K562 (cell line): ENCODE measurements around the gene SGCB. TPM values are rescaled to one million over a fixed set of nuclear protein-coding genes. Genes with fewer than 3 reads are reported as not detected.

Source experiments
- ATAC-seq: fragments of 200-7000 bp; cut with Tn5 transposase; 3 replicates; pipeline ENCODE4 v1.9.1; 2020; ENCODE audit warnings: moderate library complexity
- BruUV-seq: library from RNA; stranded (reverse); fragments of 400-500 nt; replicated peaks from 2 replicates; lab custom pipeline; 2021; lab: Mats Ljungman, UMichigan
- CTCF ChIA-PET: fragments of 300-600 bp; formaldehyde crosslinking; extraction: SDS; loops from one replicate; lab custom pipeline; 2021; ENCODE audit warnings: low intra/inter-chr PET ratio; lab: Yijun Ruan, JAX
- POLR2A ChIA-PET: fragments of 300-600, 350-650 bp; sonication (Branson Sonifier 250); formaldehyde crosslinking; extraction: SDS; loops from one replicate; lab custom pipeline; 2021; ENCODE audit warnings: antibody characterized with exemption, inconsistent platforms; lab: Yijun Ruan, JAX
- DNase-seq, 4 experiments: peaks; one replicate each; pipeline versions ENCODE4 v3.0.0 to v3.0.0-alpha.2; 2011 to 2018; ENCODE audit warnings: low spot score in 3 of 4, mixed read lengths in 3 of 4; ENCODE audit errors: extremely low read depth in 1 of 4
- FAIRE-seq: peaks from 2 replicates; lab custom pipeline; 2011; peaks lifted over from hg19 to GRCh38; lab: Jason Lieb, UNC
- H2AFZ ChIP-seq: 2 replicates; pipeline ENCODE4 v1.6.0; 2011; ENCODE audit warnings: low read depth, low read length, control low read depth, inconsistent platforms
- H3K27ac ChIP-seq: fragments of 200-600 bp; 3 replicates; pipeline ENCODE4 v1.8.0; 2011; ENCODE audit warnings: low read depth, mild to moderate bottlenecking, control low read depth, inconsistent platforms, low read length, moderate library complexity, mixed read lengths; ENCODE audit errors: extremely low read depth
- H3K27me3 ChIP-seq, 2 experiments: fragments of 300-600 bp in 1 of 2; 2 replicates in 1 of 2; 3 replicates in 1 of 2; pipeline versions ENCODE4 v1.6.0 to v1.8.0; 2011; ENCODE audit warnings: inconsistent platforms in 2 of 2, low read length in 2 of 2, mild to moderate bottlenecking in 1 of 2, mixed read lengths in 1 of 2, moderate library complexity in 1 of 2; ENCODE audit not compliant: control insufficient read depth in 2 of 2, insufficient read depth in 2 of 2
- H3K36me3 ChIP-seq: fragments of 300-600 bp; 3 replicates; pipeline ENCODE4 v1.8.0; 2011; ENCODE audit warnings: mild to moderate bottlenecking, low read length, inconsistent platforms; ENCODE audit not compliant: control insufficient read depth, insufficient read depth
- H3K4me1 ChIP-seq, 2 experiments: fragments of 200-600 bp in 1 of 2; replicated peaks in 1 of 2; 2 replicates in 1 of 2; 3 replicates in 1 of 2; pipeline versions ENCODE4 v1.5.1 to v1.8.0; 2011; ENCODE audit warnings: inconsistent platforms in 2 of 2, low read length in 2 of 2, mild to moderate bottlenecking in 1 of 2, mixed read lengths in 1 of 2, moderate library complexity in 1 of 2; ENCODE audit not compliant: control insufficient read depth in 2 of 2, insufficient read depth in 2 of 2
- H3K4me2 ChIP-seq: 2 replicates; pipeline ENCODE4 v1.6.1; 2011; ENCODE audit warnings: low read length, control low read depth, inconsistent platforms, mixed read lengths; ENCODE audit not compliant: insufficient read depth
- H3K4me3 ChIP-seq: fragments of 200-600 bp; sonication (generic), shearing (Covaris generic); 2 replicates; pipeline ENCODE4 v1.5.1; 2016; ENCODE audit warnings: control low read depth, inconsistent platforms
- H3K79me2 ChIP-seq: fragments of 200-600 bp; 3 replicates; pipeline ENCODE4 v1.8.0; 2011; ENCODE audit warnings: low read length, inconsistent platforms; ENCODE audit not compliant: control insufficient read depth, insufficient read depth
- H3K9ac ChIP-seq, 2 experiments: 2 replicates each; pipeline versions ENCODE4 v1.6.0 to v1.6.1; 2011; ENCODE audit warnings: low read depth in 2 of 2, low read length in 2 of 2, control low read depth in 1 of 2, inconsistent platforms in 1 of 2, mild to moderate bottlenecking in 1 of 2, mixed read lengths in 1 of 2; ENCODE audit not compliant: insufficient read depth in 1 of 2
- H3K9me1 ChIP-seq: one replicate; pipeline ENCODE4 v1.6.0; 2011; ENCODE audit warnings: inconsistent platforms, mild to moderate bottlenecking, low read length, moderate library complexity; ENCODE audit not compliant: control insufficient read depth, insufficient read depth
- H3K9me3 ChIP-seq: replicated peaks from 2 replicates; pipeline ENCODE4 v1.5.1; 2011; ENCODE audit warnings: low read depth, low read length, inconsistent platforms; ENCODE audit not compliant: control insufficient read depth, insufficient read depth
- H4K20me1 ChIP-seq: replicated peaks from 2 replicates; pipeline ENCODE4 v1.6.1; 2011; ENCODE audit warnings: low read length, inconsistent platforms, mixed read lengths; ENCODE audit not compliant: control insufficient read depth, insufficient read depth
- CHD4 ChIP-seq: fragments of 200-600 bp; sonication (generic); IDR thresholded peaks from 3 replicates; pipeline ENCODE4 v1.6.1; 2012; ENCODE audit warnings: low read depth, mild to moderate bottlenecking, mixed read lengths, low read length, inconsistent platforms; ENCODE audit not compliant: insufficient read depth, insufficient replicate concordance, poor library complexity, severe bottlenecking
- L3MBTL2 ChIP-seq: fragments of 450-650 bp; IDR thresholded peaks from 2 replicates; pipeline ENCODE4 v1.6.1; 2016; ENCODE audit warnings: mild to moderate bottlenecking, moderate library complexity
- MLLT1 ChIP-seq, 2 experiments: fragments of 450-650 bp; IDR thresholded peaks; 2 replicates each; pipeline ENCODE4 v1.6.1; 2016
- PATZ1 ChIP-seq: fragments of 250-450 bp; sonication (Bioruptor Pico); IDR thresholded peaks from 2 replicates; pipeline ENCODE4 v1.5.0; 2020; ENCODE audit warnings: mild to moderate bottlenecking, borderline replicate concordance
- RFX1 ChIP-seq: fragments of 450-650 bp; IDR thresholded peaks from 2 replicates; pipeline ENCODE4 v1.6.1; 2016; ENCODE audit warnings: mild to moderate bottlenecking, moderate library complexity
- TEAD4 ChIP-seq, 2 experiments: sonication (generic) in 1 of 2; formaldehyde crosslinking in 1 of 2; IDR thresholded peaks; 2 replicates each; pipeline versions ENCODE4 v1.6.1 to v1.8.0; 2012 to 2022; ENCODE audit warnings: borderline replicate concordance in 1 of 2, inconsistent platforms in 1 of 2, low read length in 1 of 2, mild to moderate bottlenecking in 1 of 2, missing genetic modification reagents in 1 of 2
- WGBS: fragments of 100-300 bp; shearing (Covaris generic); methylation state at CpG from one replicate; pipeline ENCODE4 v1.1.6; 2016; ENCODE audit warnings: low coverage, mixed read lengths; ENCODE audit not compliant: insufficient coverage; ENCODE audit errors: missing lambda C conversion rate; 5-methylcytosine and 5-hydroxymethylcytosine counted together
- in situ Hi-C: fragments of 300-500 bp; cut with MboI; formaldehyde crosslinking; loops from 4 replicates; pipeline ENCODE4 v1.15.0; 2018; ENCODE audit warnings: inconsistent platforms, mixed read lengths
- intact Hi-C: fragments of 100-400 bp; cut with micrococcal nuclease; formaldehyde crosslinking; loops from 2 replicates; pipeline ENCODE4 v1.14.2; 2022
- polyA plus RNA-seq, 8 experiments: library from polyadenylated mRNA; depleted of rRNA in 4 of 8; stranded (reverse) in 5 of 8; unstranded in 3 of 8; fragments of >200 nt; fragmentation: Nextera tagmentation in 2 of 8; fragmentation: Illumina TruSeq in 1 of 8; extraction: Ambion mirVana in 2 of 8; extraction: Trizol in 1 of 8; gene quantifications; 2 replicates each; pipeline versions ENCODE4 v1.2.1 to v1.2.3, GENCODE V29; 2011 to 2014; ENCODE audit warnings: inconsistent platforms in 1 of 8, missing spikeins in 1 of 8
- total RNA-seq, 7 experiments: library from RNA; depleted of rRNA in 6 of 7; stranded (reverse); fragments of >200 nt in 6 of 7; fragmentation: Illumina TruSeq in 2 of 7; extraction: Trizol in 2 of 7; gene quantifications; 2 replicates each; pipeline versions ENCODE4 v1.2.1 to v1.2.3, GENCODE V29; 2011 to 2021; ENCODE audit warnings: low replicate concordance in 1 of 7

The SGCB gene
- total and polyA plus RNA-seq, 9 of the 15 experiments (the other 6 are each of a cell fraction or from before 2014, with no cell fraction given), result 0.01 to 0.20 (median 0.07) TPM; not detected in 3

- CTCF ChIA-PET, result no interaction called here
- H3K36me3 ChIP-seq, result no peaks in the 10 kb centered on the region
- WGBS, result 14% methylated on average over 43 of the region's 46 CpGs
- H2AFZ ChIP-seq, result no peak overlapping the region
- TF ChIP-seq RFX1 (peak; percentile 14; the same call in 1 of the 2 replicates), L3MBTL2 (no peak), PATZ1 (no peak), TEAD4 (IDR thresholded peaks at IDR 0.05; ENCODE audit: low read length) (no peak), TEAD4 (CRISPR knock-in tag; IDR thresholded peaks at IDR 0.05; ENCODE audit: borderline replicate concordance) (no peak), CHD4 (no peak), MLLT1 (IDR thresholded peaks at IDR 0.05) (no peak)
- DNase-seq, result no peak
- H3K79me2 ChIP-seq, result no peaks in the 10 kb centered on the region
- in situ Hi-C loops (no loop called here), intact Hi-C loops (no loop called here)
- POLR2A ChIA-PET, result no interaction called here
- H4K20me1 ChIP-seq, result no peaks in the 10 kb centered on the region
- H3K9ac ChIP-seq, result no peak overlapping the region
- H3K4me1 ChIP-seq, result no peaks in the 10 kb centered on the region; a peak in 1 of 5 replicates
- no peak for ATAC-seq
- BruUV-seq, result no TSS peak
- no peak overlapping the region for H3K4me3 ChIP-seq
- no peaks in the 10 kb centered on the region for H3K9me1 ChIP-seq
- H3K4me2 ChIP-seq, result no peak overlapping the region
- peaks cover 0 to 14% of the 10 kb centered on the region in 2 experiments; a peak in 2 of 5 replicates for H3K27me3 ChIP-seq
- H3K9me3 ChIP-seq, result no peaks in the 10 kb centered on the region
- H3K27ac ChIP-seq, result no peak overlapping the region
- no peak for FAIRE-seq
These were observed 13.7 kb upstream of the SGCB start for GRCh38 chr4:52051615-52052474.
